ENCODE data around the gene ZMIZ1.

The ZMIZ1 gene

GRCh38 chr10:79152423-79152817, 83.7 kb downstream of the ZMIZ1 start:
- H3K4me1 ChIP-seq (ENCODE audit: control insufficient read depth in 1 of 2, insufficient read depth in 2 of 2, low read length in 2 of 2): peaks cover 65% of the 10 kb centered on the region in 2 donors

GRCh38 chr10:79153745-79154144, 85.0 kb downstream of the ZMIZ1 start:
- Histone ChIP-seq H3K9me3 (ENCODE audit: control insufficient read depth in 1 of 2, low read length in 2 of 2) (no peaks in the 10 kb centered on the region), H3K27ac (ENCODE audit: low read depth, low read length) (no peak overlapping the region), H3K9ac (ENCODE audit: low read depth in 1 of 2, low read length in 2 of 2) (no peak overlapping the region), H3K36me3 (ENCODE audit: control insufficient read depth in 1 of 2, insufficient read depth in 2 of 2, low read length in 2 of 2) (peaks cover 0 to 5% of the 10 kb centered on the region in 2 donors), H3K4me1 (ENCODE audit: control insufficient read depth in 1 of 2, insufficient read depth in 2 of 2, low read length in 2 of 2) (peaks cover 57 to 61% of the 10 kb centered on the region in 2 donors), H3K27me3 (ENCODE audit: control insufficient read depth in 1 of 2, insufficient read depth in 2 of 2, low read length in 2 of 2) (no peaks in the 10 kb centered on the region), H3K4me3 (ENCODE audit: low read depth in 1 of 2, low read length in 2 of 2) (no peak overlapping the region)

More at GRCh38 chr10:79152423-79152817, 83.7 kb downstream of the ZMIZ1 start:
- Histone ChIP-seq H3K36me3 (ENCODE audit: control insufficient read depth in 1 of 2, insufficient read depth in 2 of 2, low read length in 2 of 2) (peaks cover 0 to 5% of the 10 kb centered on the region in 2 donors), H3K4me3 (ENCODE audit: low read depth in 1 of 2, low read length in 2 of 2) (no peak overlapping the region), H3K27ac (ENCODE audit: low read depth, low read length) (no peak overlapping the region), H3K9ac (ENCODE audit: low read depth in 1 of 2, low read length in 2 of 2) (no peak overlapping the region), H3K27me3 (ENCODE audit: control insufficient read depth in 1 of 2, insufficient read depth in 2 of 2, low read length in 2 of 2) (no peaks in the 10 kb centered on the region), H3K9me3 (ENCODE audit: control insufficient read depth in 1 of 2, low read length in 2 of 2) (no peaks in the 10 kb centered on the region)

- Histone ChIP-seq H3K36me3 (ENCODE audit: control insufficient read depth in 1 of 2, insufficient read depth in 2 of 2, low read length in 2 of 2) (peaks cover 0 to 5% of the 10 kb centered on the region in 2 donors), H3K9me3 (ENCODE audit: control insufficient read depth in 1 of 2, low read length in 2 of 2) (no peaks in the 10 kb centered on the region), H3K4me3 (ENCODE audit: low read depth in 1 of 2, low read length in 2 of 2) (no peak overlapping the region), H3K4me1 (ENCODE audit: control insufficient read depth in 1 of 2, insufficient read depth in 2 of 2, low read length in 2 of 2) (peaks cover 45 to 49% of the 10 kb centered on the region in 2 donors), H3K27me3 (ENCODE audit: control insufficient read depth in 1 of 2, insufficient read depth in 2 of 2, low read length in 2 of 2) (no peaks in the 10 kb centered on the region), H3K27ac (ENCODE audit: low read depth, low read length) (no peak overlapping the region), H3K9ac (ENCODE audit: low read depth in 1 of 2, low read length in 2 of 2) (no peak overlapping the region)
Measured at GRCh38 chr10:79155301-79156081, 86.7 kb downstream of the ZMIZ1 start.

- Histone ChIP-seq H3K9me3 (ENCODE audit: control insufficient read depth in 1 of 2, low read length in 2 of 2) (no peaks in the 10 kb centered on the region), H3K9ac (ENCODE audit: low read depth in 1 of 2, low read length in 2 of 2) (no peak overlapping the region), H3K4me1 (ENCODE audit: control insufficient read depth in 1 of 2, insufficient read depth in 2 of 2, low read length in 2 of 2) (peaks cover 37 to 40% of the 10 kb centered on the region in 2 donors), H3K4me3 (ENCODE audit: low read depth in 1 of 2, low read length in 2 of 2) (no peak overlapping the region), H3K27ac (ENCODE audit: low read depth, low read length) (peak overlapping the region; percentile 59), H3K27me3 (ENCODE audit: control insufficient read depth in 1 of 2, insufficient read depth in 2 of 2, low read length in 2 of 2) (no peaks in the 10 kb centered on the region), H3K36me3 (ENCODE audit: control insufficient read depth in 1 of 2, insufficient read depth in 2 of 2, low read length in 2 of 2) (peaks cover 0 to 5% of the 10 kb centered on the region in 2 donors)
Measured at GRCh38 chr10:79156334-79157274, 87.8 kb downstream of the ZMIZ1 start.

- no peak overlapping the region for H3K9ac ChIP-seq (ENCODE audit: low read depth in 1 of 2, low read length in 2 of 2)
Measured at GRCh38 chr10:79158004-79158340, 89.2 kb downstream of the ZMIZ1 start.

GRCh38 chr10:79158402-79159097, 89.8 kb downstream of the ZMIZ1 start:
- Histone ChIP-seq H3K27me3 (ENCODE audit: control insufficient read depth in 1 of 2, insufficient read depth in 2 of 2, low read length in 2 of 2) (no peaks in the 10 kb centered on the region), H3K9ac (ENCODE audit: low read depth in 1 of 2, low read length in 2 of 2) (no peak overlapping the region), H3K4me1 (ENCODE audit: control insufficient read depth in 1 of 2, insufficient read depth in 2 of 2, low read length in 2 of 2) (peaks cover 37 to 39% of the 10 kb centered on the region in 2 donors), H3K4me3 (ENCODE audit: low read depth in 1 of 2, low read length in 2 of 2) (no peak overlapping the region), H3K9me3 (ENCODE audit: control insufficient read depth in 1 of 2, low read length in 2 of 2) (no peaks in the 10 kb centered on the region), H3K27ac (ENCODE audit: low read depth, low read length) (peak overlapping the region; percentile 59), H3K36me3 (ENCODE audit: control insufficient read depth in 1 of 2, insufficient read depth in 2 of 2, low read length in 2 of 2) (peaks cover 3 to 17% of the 10 kb centered on the region in 2 donors)

More at GRCh38 chr10:79158004-79158340, 89.2 kb downstream of the ZMIZ1 start:
- H3K27me3 ChIP-seq (ENCODE audit: control insufficient read depth in 1 of 2, insufficient read depth in 2 of 2, low read length in 2 of 2): no peaks in the 10 kb centered on the region
- H3K36me3 ChIP-seq (ENCODE audit: control insufficient read depth in 1 of 2, insufficient read depth in 2 of 2, low read length in 2 of 2): peaks cover 3 to 16% of the 10 kb centered on the region in 2 donors
- no peaks in the 10 kb centered on the region for H3K9me3 ChIP-seq (ENCODE audit: control insufficient read depth in 1 of 2, low read length in 2 of 2)
- H3K27ac ChIP-seq (ENCODE audit: low read depth, low read length): peak overlapping the region; percentile 59
- H3K4me1 ChIP-seq (ENCODE audit: control insufficient read depth in 1 of 2, insufficient read depth in 2 of 2, low read length in 2 of 2): peaks cover 37 to 39% of the 10 kb centered on the region in 2 donors
- no peak overlapping the region for H3K4me3 ChIP-seq (ENCODE audit: low read depth in 1 of 2, low read length in 2 of 2)

GRCh38 chr10:79159141-79159651, 90.4 kb downstream of the ZMIZ1 start:
- H3K4me1 ChIP-seq (ENCODE audit: control insufficient read depth in 1 of 2, insufficient read depth in 2 of 2, low read length in 2 of 2): peaks cover 37 to 39% of the 10 kb centered on the region in 2 donors
- no peaks in the 10 kb centered on the region for H3K27me3 ChIP-seq (ENCODE audit: control insufficient read depth in 1 of 2, insufficient read depth in 2 of 2, low read length in 2 of 2)
- no peak overlapping the region for H3K9ac ChIP-seq (ENCODE audit: low read depth in 1 of 2, low read length in 2 of 2)
- no peak overlapping the region for H3K4me3 ChIP-seq (ENCODE audit: low read depth in 1 of 2, low read length in 2 of 2)
- H3K27ac ChIP-seq (ENCODE audit: low read depth, low read length): no peak overlapping the region
- peaks cover 8 to 21% of the 10 kb centered on the region in 2 donors for H3K36me3 ChIP-seq (ENCODE audit: control insufficient read depth in 1 of 2, insufficient read depth in 2 of 2, low read length in 2 of 2)
- no peaks in the 10 kb centered on the region for H3K9me3 ChIP-seq (ENCODE audit: control insufficient read depth in 1 of 2, low read length in 2 of 2)

- no peak overlapping the region for H3K27ac ChIP-seq (ENCODE audit: low read depth, low read length)
- no peak overlapping the region for H3K4me3 ChIP-seq (ENCODE audit: low read depth in 1 of 2, low read length in 2 of 2)
- H3K9me3 ChIP-seq (ENCODE audit: control insufficient read depth in 1 of 2, low read length in 2 of 2): no peaks in the 10 kb centered on the region
- peaks cover 8 to 23% of the 10 kb centered on the region in 2 donors for H3K36me3 ChIP-seq (ENCODE audit: control insufficient read depth in 1 of 2, insufficient read depth in 2 of 2, low read length in 2 of 2)
- H3K4me1 ChIP-seq (ENCODE audit: control insufficient read depth in 1 of 2, insufficient read depth in 2 of 2, low read length in 2 of 2): peaks cover 33 to 35% of the 10 kb centered on the region in 2 donors
- H3K27me3 ChIP-seq (ENCODE audit: control insufficient read depth in 1 of 2, insufficient read depth in 2 of 2, low read length in 2 of 2): no peaks in the 10 kb centered on the region
- no peak overlapping the region for H3K9ac ChIP-seq (ENCODE audit: low read depth in 1 of 2, low read length in 2 of 2)
Measured at GRCh38 chr10:79159785-79160184, 91.0 kb downstream of the ZMIZ1 start.

- Histone ChIP-seq H3K27ac (ENCODE audit: low read depth, low read length) (no peak overlapping the region), H3K4me1 (ENCODE audit: control insufficient read depth in 1 of 2, insufficient read depth in 2 of 2, low read length in 2 of 2) (peaks cover 30 to 33% of the 10 kb centered on the region in 2 donors), H3K4me3 (ENCODE audit: low read depth in 1 of 2, low read length in 2 of 2) (no peak overlapping the region), H3K36me3 (ENCODE audit: control insufficient read depth in 1 of 2, insufficient read depth in 2 of 2, low read length in 2 of 2) (peaks cover 8 to 23% of the 10 kb centered on the region in 2 donors), H3K27me3 (ENCODE audit: control insufficient read depth in 1 of 2, insufficient read depth in 2 of 2, low read length in 2 of 2) (no peaks in the 10 kb centered on the region), H3K9ac (ENCODE audit: low read depth in 1 of 2, low read length in 2 of 2) (no peak overlapping the region), H3K9me3 (ENCODE audit: control insufficient read depth in 1 of 2, low read length in 2 of 2) (no peaks in the 10 kb centered on the region)
Measured at GRCh38 chr10:79160191-79160590, 91.4 kb downstream of the ZMIZ1 start.
